GM13977 (cell line): Measurements from ENCODE around the gene FAM24A.

ENCODE experiments used
- DNase-seq: peaks from one replicate; pipeline ENCODE4 v3.0.0; 2012; ENCODE audit warnings: low spot score
- CTCF ChIP-seq: IDR thresholded peaks from 2 replicates; pipeline ENCODE4 v1.5.1; 2012; ENCODE audit warnings: mild to moderate bottlenecking, control low read depth; ENCODE audit not compliant: insufficient read depth; ENCODE audit errors: extremely low read depth, missing control alignments
- in situ Hi-C: fragments of 300-500 bp; cut with MboI; formaldehyde crosslinking; loops from one replicate; pipeline ENCODE4 v1.12.0; 2022; ENCODE audit warnings: low sequenced_read_pairs, low pct_unique_long_range_greater_than_20kb, mixed read lengths, inconsistent platforms; ENCODE audit not compliant: unreplicated experiment

Gene FAM24A

DNA sequence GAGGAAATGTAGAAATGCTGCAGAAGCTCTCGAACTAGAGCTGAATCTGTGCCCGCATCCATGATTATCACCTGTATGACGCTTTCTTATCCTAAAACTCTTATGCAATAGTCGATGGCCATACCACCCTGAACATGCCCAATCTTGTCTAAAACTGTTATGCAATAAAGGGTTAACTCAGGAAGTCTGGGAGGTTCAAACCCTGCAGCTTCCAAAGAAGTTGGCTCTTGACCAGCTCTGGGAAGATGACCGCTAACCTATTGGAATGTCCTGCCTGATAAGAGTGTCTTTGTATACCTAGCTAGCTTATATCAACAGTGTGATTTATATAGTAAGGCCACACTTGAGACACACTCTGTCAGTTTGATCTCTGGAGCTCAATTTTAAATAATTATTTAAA lies 47.1 kb downstream of the FAM24A start:
- in situ Hi-C loops, result no loop called here
- DNase-seq, result no peak
- TF ChIP-seq CTCF, result no peak

DNA sequence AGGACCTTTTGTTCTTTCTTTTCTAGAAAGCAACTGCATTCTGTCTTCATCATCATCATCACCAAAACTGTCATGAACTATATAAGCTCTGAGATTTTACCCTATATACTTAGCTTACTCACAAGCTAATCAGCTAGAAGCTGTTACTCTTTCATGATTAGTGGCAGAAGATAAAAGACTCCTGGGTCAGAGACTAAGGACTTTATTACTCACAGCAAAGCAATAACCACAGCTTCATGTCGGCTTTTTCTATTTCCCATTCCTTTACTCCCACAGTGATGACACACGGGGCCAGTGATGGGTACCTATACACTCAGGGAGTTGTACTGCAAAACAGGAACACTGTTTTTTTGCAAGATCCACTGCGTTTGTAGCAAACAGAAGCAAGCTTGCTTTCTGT lies 52.0 kb downstream of the FAM24A start:
- no peak for DNase-seq
- in situ Hi-C loops, result no loop called here
- no peak for TF ChIP-seq CTCF
